Activated T-cell treated with anti-CD3 and anti-CD28 coated beads, Interleukin-2, amount 50 U/mL, for 1 hour (primary cell): ENCODE measurements around the gene TPH1.

Experiments used
- DNase-seq: peaks from one replicate; pipeline ENCODE4 v3.0.0-alpha.2; 2020

TPH1 gene

GRCh38 chr11:18046116-18046777 lies at the start of gene TPH1:
TPH1 (minus strand) TSS chr11:18046269; CDS start chr11:18040762, 5,507 bp downstream.
- no peak for DNase-seq

- DNase-seq = no peak
Measured at GRCh38 chr11:18093959-18094358, 47.9 kb upstream of the TPH1 start.

- DNase-seq = no peak
Measured at GRCh38 chr11:18091731-18092130, 45.7 kb upstream of the TPH1 start.

- no peak for DNase-seq
Measured at GRCh38 chr11:18088966-18089365, 42.9 kb upstream of the TPH1 start.

GRCh38 chr11:18088366-18088765 lies 42.3 kb upstream of the TPH1 start:
- DNase-seq = no peak

- no peak for DNase-seq
Measured at GRCh38 chr11:18081551-18081950, 35.5 kb upstream of the TPH1 start.

GRCh38 chr11:18080451-18080850 lies 34.4 kb upstream of the TPH1 start:
- DNase-seq = no peak

GRCh38 chr11:18078909-18079308 lies 32.8 kb upstream of the TPH1 start:
- no peak for DNase-seq

GRCh38 chr11:18075444-18075843 lies 29.4 kb upstream of the TPH1 start:
- no peak for DNase-seq

- no peak for DNase-seq
Measured at GRCh38 chr11:18071098-18071705, 25.1 kb upstream of the TPH1 start.

- DNase-seq = no peak
Measured at GRCh38 chr11:18067372-18067771, 21.3 kb upstream of the TPH1 start.

- no peak for DNase-seq
Measured at GRCh38 chr11:18066626-18067025, 20.6 kb upstream of the TPH1 start.

- no peak for DNase-seq
Measured at GRCh38 chr11:18065572-18065971, 19.5 kb upstream of the TPH1 start.

GRCh38 chr11:18064450-18065054 lies 18.5 kb upstream of the TPH1 start:
- DNase-seq = no peak

- DNase-seq = no peak
Measured at GRCh38 chr11:18063862-18064434, 17.9 kb upstream of the TPH1 start.

- no peak for DNase-seq
Measured at GRCh38 chr11:18063125-18063524, 17.1 kb upstream of the TPH1 start.

GRCh38 chr11:18061351-18061750 lies 15.3 kb upstream of the TPH1 start:
- DNase-seq = no peak

GRCh38 chr11:18056561-18057181 lies 10.6 kb upstream of the TPH1 start:
- DNase-seq = no peak

GRCh38 chr11:18054511-18055103 lies 8.5 kb upstream of the TPH1 start:
- no peak for DNase-seq

GRCh38 chr11:18050848-18051247 lies 4.8 kb upstream of the TPH1 start:
- DNase-seq = no peak

- no peak for DNase-seq
Measured at GRCh38 chr11:18036456-18036855, 9.6 kb downstream of the TPH1 start.

- no peak for DNase-seq
Measured at GRCh38 chr11:18027475-18027874, 18.6 kb downstream of the TPH1 start.

- DNase-seq = no peak
Measured at GRCh38 chr11:18022419-18022818, 23.6 kb downstream of the TPH1 start.
